Caco-2 (cell line): Measurements from ENCODE around the gene SGPP1. TPM values are rescaled to one million over a fixed set of nuclear protein-coding genes. Genes with fewer than 3 reads are reported as not detected.

Experiments
- Bru-seq: library from RNA; stranded (reverse); fragments of 400-500 nt; gene quantifications from one replicate; lab custom pipeline; 2021; lab: Mats Ljungman, UMichigan
- BruChase-seq, 2 experiments: library from RNA; stranded (reverse); fragments of 400-500 nt; gene quantifications; one replicate each; lab custom pipeline; 2021; lab: Mats Ljungman, UMichigan
- BruUV-seq: library from RNA; stranded (reverse); fragments of 400-500 nt; replicated peaks from 2 replicates; lab custom pipeline; 2021; lab: Mats Ljungman, UMichigan
- CTCF ChIA-PET: fragments of 300-600 bp; sonication (Branson Sonifier 250); formaldehyde crosslinking; loops from one replicate; lab custom pipeline; 2022; ENCODE audit warnings: antibody characterized with exemption; lab: Charles Lee
- POLR2A ChIA-PET: fragments of 300-600 bp; sonication (Branson Sonifier 250); formaldehyde crosslinking; loops from one replicate; lab custom pipeline; 2022; ENCODE audit warnings: antibody characterized with exemption; lab: Charles Lee
- DNase-seq, 2 experiments: peaks; one replicate each; pipeline versions ENCODE4 v3.0.0 to v3.0.0-alpha.2; 2020 to 2022
- H3K27me3 ChIP-seq: replicated peaks from 2 replicates; pipeline ENCODE4 v1.6.0; 2011; ENCODE audit warnings: low read length; ENCODE audit not compliant: control insufficient read depth, insufficient read depth
- H3K36me3 ChIP-seq: 2 replicates; pipeline ENCODE4 v1.5.1; 2011; ENCODE audit warnings: low read length; ENCODE audit not compliant: control insufficient read depth, insufficient read depth
- H3K4me1 ChIP-seq: fragments of 250-450 bp; sonication (Bioruptor Pico); 2 replicates; pipeline ENCODE4 v1.5.1; 2020; ENCODE audit warnings: mild to moderate bottlenecking
- H3K4me3 ChIP-seq: 2 replicates; pipeline ENCODE4 v1.5.1; 2011; ENCODE audit warnings: low read depth, mild to moderate bottlenecking, control low read depth, low read length
- H3K9me3 ChIP-seq: fragments of 250-450 bp; sonication (Bioruptor Pico); 2 replicates; pipeline ENCODE4 v1.5.1; 2020; ENCODE audit warnings: mild to moderate bottlenecking, moderate library complexity
- H3K27ac Mint-ChIP-seq: one replicate; pipeline ENCODE4 v1.8.0; 2022; ENCODE audit warnings: mixed read lengths; ENCODE audit not compliant: unreplicated experiment
- H3K27me3 Mint-ChIP-seq: one replicate; pipeline ENCODE4 v1.8.0; 2022; ENCODE audit warnings: mixed read lengths; ENCODE audit not compliant: insufficient read depth, unreplicated experiment
- H3K36me3 Mint-ChIP-seq: one replicate; pipeline ENCODE4 v1.8.0; 2022; ENCODE audit warnings: mild to moderate bottlenecking, mixed read lengths; ENCODE audit not compliant: insufficient read depth, unreplicated experiment
- H3K4me1 Mint-ChIP-seq: one replicate; pipeline ENCODE4 v1.8.0; 2022; ENCODE audit warnings: low read depth, mixed read lengths; ENCODE audit not compliant: unreplicated experiment
- H3K4me3 Mint-ChIP-seq: one replicate; pipeline ENCODE4 v1.8.0; 2022; ENCODE audit warnings: mild to moderate bottlenecking, moderate library complexity, mixed read lengths; ENCODE audit not compliant: unreplicated experiment
- H3K9me3 Mint-ChIP-seq: one replicate; pipeline ENCODE4 v1.8.0; 2022; ENCODE audit warnings: mixed read lengths; ENCODE audit not compliant: unreplicated experiment
- intact Hi-C: fragments of 100-400 bp; cut with micrococcal nuclease; formaldehyde crosslinking; loops from one replicate; pipeline ENCODE4 v1.10.0; 2022; ENCODE audit not compliant: unreplicated experiment
- long read RNA-seq: library from polyadenylated mRNA; stranded (forward); transcript quantifications from one replicate; pipeline ENCODE4 v2.0.0, GENCODE V29; 2022
- total RNA-seq: library from RNA; stranded (reverse); gene quantifications from 2 replicates; pipeline ENCODE4 v1.2.3, GENCODE V29; 2022
- TF ChIP-seq, protein P1 (sequence below), 2 experiments: fragments of 200-600 bp in 1 of 2; IDR thresholded peaks; 1 replicate in 1 of 2; 2 replicates in 1 of 2; pipeline versions ENCODE4 v1.5.1 to v1.8.0; 2011 to 2022; ENCODE audit warnings: antibody characterized with exemption in 1 of 2, control low read depth in 1 of 2, inconsistent platforms in 1 of 2, low read depth in 1 of 2, low read length in 1 of 2, mild to moderate bottlenecking in 1 of 2, moderate library complexity in 1 of 2; ENCODE audit not compliant: insufficient read depth in 1 of 2, severe bottlenecking in 1 of 2, unreplicated experiment in 1 of 2

Gene SGPP1, protein sequence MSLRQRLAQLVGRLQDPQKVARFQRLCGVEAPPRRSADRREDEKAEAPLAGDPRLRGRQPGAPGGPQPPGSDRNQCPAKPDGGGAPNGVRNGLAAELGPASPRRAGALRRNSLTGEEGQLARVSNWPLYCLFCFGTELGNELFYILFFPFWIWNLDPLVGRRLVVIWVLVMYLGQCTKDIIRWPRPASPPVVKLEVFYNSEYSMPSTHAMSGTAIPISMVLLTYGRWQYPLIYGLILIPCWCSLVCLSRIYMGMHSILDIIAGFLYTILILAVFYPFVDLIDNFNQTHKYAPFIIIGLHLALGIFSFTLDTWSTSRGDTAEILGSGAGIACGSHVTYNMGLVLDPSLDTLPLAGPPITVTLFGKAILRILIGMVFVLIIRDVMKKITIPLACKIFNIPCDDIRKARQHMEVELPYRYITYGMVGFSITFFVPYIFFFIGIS
- total RNA-seq: 15.2 and 16.9 TPM in 2 replicates
- percentile 69 among the genes with signal in this experiment for Bru-seq, nascent RNA
- percentile 77 among the genes with signal in this experiment for BruChase-seq, experiment 1, labeled RNA remaining after a 2-hour chase
- percentile 83 among the genes with signal in this experiment for BruChase-seq, experiment 2, labeled RNA remaining after a 6-hour chase
- long read RNA-seq, transcript SGPP1-201 (3 exons, 3,312 nt): major isoform, 57 of 64 reads
- long read RNA-seq, partial matches to known transcripts: 1 of 64 reads
- long read RNA-seq, other reads (novel, unspliced or antisense): 6 of 64 reads

DNA sequence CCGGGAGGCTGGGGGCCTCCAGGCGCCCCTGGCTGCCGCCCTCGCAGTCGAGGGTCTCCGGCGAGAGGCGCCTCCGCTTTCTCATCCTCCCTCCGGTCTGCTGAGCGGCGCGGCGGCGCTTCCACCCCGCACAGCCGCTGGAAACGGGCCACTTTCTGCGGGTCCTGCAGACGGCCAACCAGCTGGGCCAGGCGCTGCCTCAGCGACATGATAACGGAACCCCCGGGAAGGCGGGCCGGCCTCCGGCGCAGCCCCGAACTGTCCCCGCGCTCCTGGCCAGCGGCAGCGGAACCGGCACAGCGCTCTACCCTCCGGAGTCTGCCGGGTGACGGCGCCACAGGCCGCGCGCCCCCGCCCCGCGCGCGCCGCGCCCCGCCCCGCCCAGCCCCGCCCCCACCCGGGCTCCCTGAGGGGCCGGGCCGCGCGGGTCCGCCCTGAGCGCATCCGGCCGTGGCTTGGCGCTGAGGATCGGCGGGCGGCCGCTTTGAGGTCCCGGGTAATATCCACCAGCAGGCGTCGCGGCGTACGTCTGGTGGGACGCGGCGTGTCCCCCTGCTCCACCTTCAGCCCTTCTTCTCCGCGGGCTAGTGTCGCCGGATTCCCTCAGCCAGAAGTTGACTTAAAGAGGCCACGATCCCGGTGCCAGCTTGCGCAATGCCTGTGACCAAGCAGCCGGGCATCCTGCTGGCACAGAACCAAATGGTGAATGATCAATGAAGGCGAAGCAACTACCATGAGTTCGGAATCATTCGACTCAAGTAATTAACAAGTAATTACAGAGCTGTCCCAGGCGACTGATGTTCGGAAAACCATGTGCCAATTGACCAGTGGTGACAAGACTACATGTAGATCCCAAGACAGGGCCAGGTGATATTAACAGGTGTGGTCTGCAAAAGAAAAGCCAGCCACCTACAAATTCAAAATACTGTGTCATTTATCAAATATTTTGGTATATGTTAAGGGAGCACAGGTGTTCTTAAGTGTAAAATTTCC lies at the start of gene SGPP1:
Gene SGPP1 (minus strand): TSS at position 330 of the 993 bp plus-strand sequence. CDS start 121 bp downstream, at position 209.
- Histone ChIP-seq H3K36me3 (no peaks in the 10 kb centered on the region), H3K27me3 (no peaks in the 10 kb centered on the region), H3K9me3 (no peaks in the 10 kb centered on the region), H3K4me3 (peak within 1 kb of the TSS; percentile 89), H3K4me1 (peaks cover 6% of the 10 kb centered on the region)
- ChIA-PET CTCF (interaction anchor here (0.8 to 1.4 kb wide), 2 partner anchors 42 to 149 kb away, joined by 3 to 6 read pairs; no protein-coding TSS in a partner anchor), POLR2A (interaction anchor here (1.0 kb wide), 1 partner anchor 86 kb away, joined by 3 read pairs; the partner anchor contains the start of gene WDR89)
- Mint-ChIP-seq H3K4me3 (peak within 1 kb of the TSS; percentile 97), H3K27ac (peak within 1 kb of the TSS; percentile 95), H3K27me3 (no peaks in the 10 kb centered on the region), H3K4me1 (peaks cover 23% of the 10 kb centered on the region), H3K36me3 (peaks cover 10% of the 10 kb centered on the region), H3K9me3 (no peaks in the 10 kb centered on the region)
- BruUV-seq: no TSS peak
- DNase-seq: peak; percentile 78 to 85
- intact Hi-C loops: loop anchor here (1.0 to 5.0 kb wide), 5 partner anchors 29 to 185 kb away; partner anchors contain the start of genes PPP2R5E and WDR89
- TF ChIP-seq, protein P1, sequence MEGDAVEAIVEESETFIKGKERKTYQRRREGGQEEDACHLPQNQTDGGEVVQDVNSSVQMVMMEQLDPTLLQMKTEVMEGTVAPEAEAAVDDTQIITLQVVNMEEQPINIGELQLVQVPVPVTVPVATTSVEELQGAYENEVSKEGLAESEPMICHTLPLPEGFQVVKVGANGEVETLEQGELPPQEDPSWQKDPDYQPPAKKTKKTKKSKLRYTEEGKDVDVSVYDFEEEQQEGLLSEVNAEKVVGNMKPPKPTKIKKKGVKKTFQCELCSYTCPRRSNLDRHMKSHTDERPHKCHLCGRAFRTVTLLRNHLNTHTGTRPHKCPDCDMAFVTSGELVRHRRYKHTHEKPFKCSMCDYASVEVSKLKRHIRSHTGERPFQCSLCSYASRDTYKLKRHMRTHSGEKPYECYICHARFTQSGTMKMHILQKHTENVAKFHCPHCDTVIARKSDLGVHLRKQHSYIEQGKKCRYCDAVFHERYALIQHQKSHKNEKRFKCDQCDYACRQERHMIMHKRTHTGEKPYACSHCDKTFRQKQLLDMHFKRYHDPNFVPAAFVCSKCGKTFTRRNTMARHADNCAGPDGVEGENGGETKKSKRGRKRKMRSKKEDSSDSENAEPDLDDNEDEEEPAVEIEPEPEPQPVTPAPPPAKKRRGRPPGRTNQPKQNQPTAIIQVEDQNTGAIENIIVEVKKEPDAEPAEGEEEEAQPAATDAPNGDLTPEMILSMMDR (IDR thresholded peaks at IDR 0.05; ENCODE audit: insufficient read depth in 1 of 2, low read depth in 1 of 2, low read length in 1 of 2, severe bottlenecking in 1 of 2, unreplicated experiment in 1 of 2): peak; percentile 46 to 55

DNA sequence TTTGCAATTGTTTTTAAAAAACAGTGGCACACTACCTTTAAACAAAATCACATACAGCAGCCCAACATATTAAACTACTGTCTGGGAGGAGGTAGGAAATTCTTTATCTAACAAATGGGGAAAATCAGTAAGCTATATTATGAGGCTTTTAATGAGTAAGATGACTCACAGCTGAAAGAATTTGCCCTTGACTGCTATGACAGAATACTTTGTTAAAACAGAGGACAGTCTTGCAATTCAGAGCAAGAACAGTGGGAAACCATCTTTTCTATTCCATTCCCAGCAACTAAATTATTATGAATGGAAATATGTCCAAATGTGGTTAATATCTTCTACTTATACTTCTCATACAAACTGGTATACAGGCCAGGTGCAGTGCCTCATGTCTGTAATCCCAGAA lies 49.2 kb upstream of the SGPP1 start:
- no peak overlapping the region for H3K4me3 Mint-ChIP-seq
- Histone ChIP-seq H3K4me3 (no peak overlapping the region), H3K36me3 (no peaks in the 10 kb centered on the region), H3K9me3 (no peaks in the 10 kb centered on the region), H3K27me3 (no peaks in the 10 kb centered on the region), H3K4me1 (no peaks in the 10 kb centered on the region)
- TF ChIP-seq, protein P1 (IDR thresholded peaks at IDR 0.05; ENCODE audit: insufficient read depth in 1 of 2, low read depth in 1 of 2, low read length in 1 of 2, severe bottlenecking in 1 of 2, unreplicated experiment in 1 of 2): no peak
- BruUV-seq: no TSS peak
- no peak overlapping the region for H3K27ac Mint-ChIP-seq
- H3K9me3 Mint-ChIP-seq: no peaks in the 10 kb centered on the region
- ChIA-PET POLR2A (no interaction called here), CTCF (no interaction called here)
- H3K27me3 Mint-ChIP-seq: no peaks in the 10 kb centered on the region
- H3K4me1 Mint-ChIP-seq: no peaks in the 10 kb centered on the region
- H3K36me3 Mint-ChIP-seq: no peaks in the 10 kb centered on the region
- DNase-seq: no peak
- intact Hi-C loops: loop anchor here (10.0 kb wide), 1 partner anchor 392 kb away; no protein-coding TSS in a partner anchor
